HG03280 (cell line): Measurements from ENCODE around the gene PAQR8.
"Not testable (repeated sequence)": the region's sequence is repeated elsewhere in the genome, so short reads cannot be mapped to it uniquely, and the experiment has no call there.

Experiments used
- ATAC-seq: cut with Tn5 transposase; IDR thresholded peaks from one replicate; pipeline ENCODE4 v1.9.1; 2021; ENCODE audit warnings: mild to moderate bottlenecking, moderate library complexity; ENCODE audit not compliant: unreplicated experiment

PAQR8 gene

DNA sequence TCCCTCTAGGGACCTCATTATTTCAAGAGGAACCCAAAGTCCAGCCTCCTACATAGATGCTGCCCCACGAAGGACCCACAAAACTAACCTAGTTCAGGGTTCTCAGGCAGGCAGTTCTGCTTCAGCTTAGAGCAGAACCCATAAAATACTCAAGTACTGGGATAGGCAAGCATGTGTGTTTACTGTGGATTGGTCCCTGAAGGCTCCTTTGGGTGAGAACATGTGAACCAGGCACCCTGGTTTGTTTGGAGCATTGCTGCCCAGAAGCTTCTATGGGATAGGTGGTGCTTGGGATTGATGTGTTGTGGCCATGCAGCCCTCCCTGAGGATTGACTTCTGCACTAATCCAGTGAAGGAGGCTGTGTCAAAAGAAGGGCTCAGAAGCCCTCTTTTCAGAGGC, 43.3 kb downstream of the PAQR8 start:
- ATAC-seq = no peak

DNA sequence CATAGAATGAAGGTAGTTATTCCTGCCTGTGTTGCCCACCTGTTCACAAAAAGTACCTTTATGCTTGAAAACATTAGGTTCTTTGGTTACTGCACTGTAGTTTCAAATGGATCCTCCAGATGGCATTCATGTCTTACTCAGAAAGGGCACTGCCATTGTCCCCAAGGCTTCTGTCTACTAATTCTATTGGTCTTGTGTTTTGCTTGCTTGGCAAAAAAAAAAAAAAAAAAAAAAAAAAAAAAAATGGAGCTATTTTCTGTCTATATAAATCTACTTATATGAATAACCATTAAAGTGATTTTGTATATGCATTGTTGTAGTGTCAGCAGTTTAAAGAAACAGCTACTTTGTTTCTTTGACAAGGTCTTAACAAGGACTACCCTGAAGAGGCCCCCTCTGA, 45.5 kb downstream of the PAQR8 start:
- no peak for ATAC-seq

DNA sequence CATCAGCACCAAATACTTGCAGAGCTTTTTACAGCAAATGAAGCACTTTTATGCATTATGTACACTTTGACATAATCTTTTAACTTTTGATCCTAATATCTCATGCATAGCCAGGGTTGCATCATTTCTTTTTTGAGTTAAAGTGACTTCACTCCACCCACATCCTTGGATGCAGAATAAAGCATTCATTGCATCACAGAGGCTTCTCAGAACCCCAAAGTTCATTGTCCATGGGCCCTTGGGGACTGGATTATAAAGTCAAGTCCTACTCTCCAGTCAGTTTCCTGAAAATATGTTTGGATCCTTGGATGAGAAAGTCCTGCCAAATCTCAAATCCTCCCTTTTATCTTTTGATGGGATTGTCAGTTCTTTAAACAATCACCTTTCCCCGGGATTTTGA, 47.5 kb downstream of the PAQR8 start:
- no peak for ATAC-seq

DNA sequence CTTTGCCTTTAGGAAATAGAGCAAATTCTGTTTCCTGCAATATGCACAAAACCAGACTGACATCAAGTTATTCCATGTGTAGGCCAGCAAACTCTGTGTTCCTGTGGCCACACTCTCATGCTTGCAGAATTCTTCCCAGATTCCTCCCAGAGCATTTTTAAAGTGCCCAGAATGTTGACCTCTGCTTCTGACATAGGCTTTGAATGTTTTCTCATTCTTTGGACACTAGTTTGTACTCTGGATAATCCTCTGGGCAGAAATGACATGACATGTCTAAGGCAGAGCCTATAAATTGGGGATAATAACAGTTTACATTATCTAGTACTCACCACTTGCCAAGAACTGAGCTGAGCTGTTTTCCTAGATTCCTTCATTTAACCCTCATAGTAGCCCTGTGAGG, 49.0 kb downstream of the PAQR8 start:
- no peak for ATAC-seq

DNA sequence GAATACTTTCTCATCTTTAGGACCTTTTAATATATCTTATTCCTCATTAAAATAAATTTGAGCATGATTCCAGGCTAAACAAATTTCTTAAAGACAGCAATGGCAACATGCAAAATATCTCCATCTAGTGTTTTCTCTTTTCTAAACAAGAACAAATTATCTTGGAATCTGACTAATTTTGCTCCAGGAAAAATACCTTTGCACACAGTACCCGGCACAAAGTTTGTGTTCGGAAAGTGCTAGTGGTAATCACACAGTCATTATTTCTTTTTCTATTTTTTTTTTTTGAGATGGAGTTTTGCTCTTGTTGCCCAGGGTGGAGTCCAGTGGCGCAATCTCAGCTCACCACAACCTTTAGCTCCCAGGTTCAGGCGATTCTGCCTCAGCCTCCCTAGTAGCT, 50.0 kb downstream of the PAQR8 start:
- no peak for ATAC-seq

DNA sequence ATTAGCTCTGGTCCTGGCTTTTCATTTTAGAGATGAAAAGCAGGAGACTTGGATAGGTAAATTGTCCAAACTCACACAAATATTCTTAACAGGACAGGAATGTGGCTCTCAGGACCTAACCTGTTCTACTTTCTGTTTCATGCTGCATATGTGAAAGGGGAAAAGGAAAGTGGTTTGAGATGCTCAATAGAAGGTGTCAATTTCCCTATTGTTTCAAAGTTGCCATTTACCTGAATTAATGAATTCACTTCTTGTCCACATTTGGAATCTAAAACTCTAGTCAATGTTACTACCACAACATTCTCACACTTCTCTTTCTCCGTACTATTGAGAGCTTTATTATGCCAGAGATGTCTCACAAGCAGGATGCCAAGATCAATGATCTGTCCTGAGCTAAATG, 53.4 kb downstream of the PAQR8 start:
- ATAC-seq = no peak

DNA sequence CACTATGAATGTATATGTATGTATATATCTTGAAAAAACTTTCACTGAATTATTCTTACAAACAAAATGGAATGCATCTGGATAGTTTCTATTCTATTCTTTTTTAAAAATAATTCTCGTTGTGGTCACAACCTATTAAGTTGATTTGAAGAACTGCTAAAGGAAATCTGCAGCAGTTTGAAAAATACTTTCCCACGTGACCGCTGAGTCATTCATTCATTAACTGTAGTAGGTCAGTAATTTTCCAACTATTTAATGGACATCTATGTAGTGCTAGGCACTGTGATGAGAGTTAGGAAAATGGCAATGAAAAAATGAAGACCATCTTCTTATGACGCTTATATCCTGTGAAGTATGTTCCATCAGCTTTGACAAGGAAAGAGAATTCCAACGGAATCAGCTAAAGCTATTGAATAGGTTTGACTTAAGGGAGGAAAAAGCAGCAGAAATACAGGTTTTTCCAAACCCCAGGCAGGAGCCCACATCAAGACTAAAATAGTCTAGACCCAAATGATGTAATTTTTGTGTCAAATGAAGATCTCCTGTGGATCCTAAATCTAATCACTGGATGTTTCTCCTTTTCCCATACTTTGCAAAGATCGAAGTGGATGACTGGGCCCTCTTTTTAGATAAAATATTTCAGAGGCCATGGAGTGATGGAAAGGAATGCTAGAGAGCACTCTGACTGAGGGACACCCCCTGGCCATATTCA, 54.1 kb downstream of the PAQR8 start:
- ATAC-seq = no peak

DNA sequence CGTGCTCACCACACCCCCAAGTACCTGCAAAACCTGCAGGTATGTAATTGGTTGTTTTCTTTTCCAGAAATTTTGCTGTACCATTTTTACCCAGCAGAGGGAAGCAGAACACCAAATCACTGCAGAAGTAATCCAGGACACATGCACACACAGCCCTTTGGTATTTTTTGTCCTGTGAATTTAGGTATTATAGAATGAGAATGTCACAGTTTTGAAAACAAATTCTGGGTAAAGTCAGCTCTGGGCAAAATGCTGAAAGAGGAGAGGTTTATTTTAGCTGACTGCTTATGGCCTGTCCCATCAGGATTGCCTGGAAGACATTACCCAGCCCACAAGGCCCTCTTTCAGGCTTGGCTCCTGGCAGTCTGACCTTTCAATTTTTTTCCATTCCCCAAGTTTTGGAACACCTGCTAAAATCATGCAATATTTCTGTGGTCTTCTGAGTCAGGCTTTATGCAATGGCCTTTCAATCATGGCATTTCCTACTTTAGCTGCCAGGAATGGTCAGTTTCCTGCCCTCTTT, 54.7 kb downstream of the PAQR8 start:
- no peak for ATAC-seq

- no peak for ATAC-seq
Measured at GRCh38 chr6:52417675-52418111, 55.7 kb downstream of the PAQR8 start.

- no peak for ATAC-seq
Measured at GRCh38 chr6:52418606-52419005, 56.7 kb downstream of the PAQR8 start.

DNA sequence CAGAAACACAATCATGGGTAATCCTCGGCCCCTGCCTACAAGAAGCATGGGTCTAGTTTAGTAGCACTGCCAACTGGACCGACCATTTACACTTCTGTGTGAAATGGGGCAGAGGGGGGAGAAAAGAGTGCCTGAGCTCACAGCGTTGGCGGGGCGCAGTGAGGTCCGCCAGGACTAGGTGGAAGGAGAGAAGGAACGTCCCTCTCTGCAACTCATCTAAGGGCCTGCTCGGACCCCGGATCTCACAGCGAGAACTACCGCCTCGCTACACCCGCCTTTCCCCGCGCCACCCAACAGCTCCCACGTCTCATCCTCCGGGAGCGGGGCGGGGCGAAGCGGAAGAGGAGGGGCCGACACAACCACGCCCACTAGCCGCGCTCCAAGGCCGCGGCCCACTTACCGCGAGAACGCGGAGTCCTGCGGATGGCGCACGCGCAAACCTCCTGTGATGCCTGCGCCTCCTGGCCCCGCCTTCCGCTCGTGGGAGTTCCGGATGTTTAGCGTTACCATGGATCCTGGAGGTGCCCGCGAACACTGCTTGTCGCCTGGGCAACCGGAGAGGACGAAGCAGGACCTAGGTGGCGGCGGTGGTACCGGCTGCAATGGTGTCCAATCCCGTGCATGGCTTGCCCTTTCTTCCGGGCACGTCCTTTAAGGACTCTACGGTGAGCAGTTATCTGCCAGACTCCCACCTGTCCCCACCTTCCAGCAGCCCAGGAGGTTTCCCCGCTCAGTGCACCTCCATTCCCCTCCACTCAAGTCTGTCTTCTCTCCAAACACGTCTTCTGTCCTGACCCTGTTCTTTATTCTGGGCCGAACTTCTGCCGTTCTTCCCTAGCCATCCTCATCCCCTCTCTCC, 58.1 kb downstream of the PAQR8 start, which contains the start of gene EFHC1:
EFHC1 (plus strand) TSS at position 534 of the 859 bp plus-strand sequence; CDS start at position 603, 69 bp downstream.
- peak; percentile 95 for ATAC-seq

- no peak for ATAC-seq
Measured at GRCh38 chr6:52420668-52421358, 58.9 kb downstream of the PAQR8 start.

- ATAC-seq = no peak
Measured at GRCh38 chr6:52422156-52422555, 60.2 kb downstream of the PAQR8 start.

- no peak for ATAC-seq
Measured at GRCh38 chr6:52423448-52423847, 61.5 kb downstream of the PAQR8 start.

DNA sequence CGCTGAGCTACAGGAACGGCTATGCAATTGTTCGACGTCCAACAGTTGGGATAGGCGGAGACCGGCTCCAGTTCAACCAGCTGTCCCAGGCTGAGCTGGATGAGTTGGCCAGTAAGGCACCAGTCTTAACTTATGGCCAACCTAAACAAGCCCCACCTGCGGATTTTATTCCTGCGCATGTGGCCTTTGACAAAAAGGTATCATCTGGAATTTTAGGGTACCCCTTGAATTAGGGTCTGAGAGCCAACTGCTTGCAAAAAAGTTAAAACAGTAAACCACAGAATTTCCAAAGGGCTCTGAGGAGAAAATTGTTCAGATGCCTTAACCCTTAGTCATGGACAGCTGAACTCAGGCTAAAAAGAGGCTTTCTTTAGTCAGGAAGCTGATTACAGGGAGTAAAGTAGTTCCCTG, 62.0 kb downstream of the PAQR8 start:
- no peak for ATAC-seq

DNA sequence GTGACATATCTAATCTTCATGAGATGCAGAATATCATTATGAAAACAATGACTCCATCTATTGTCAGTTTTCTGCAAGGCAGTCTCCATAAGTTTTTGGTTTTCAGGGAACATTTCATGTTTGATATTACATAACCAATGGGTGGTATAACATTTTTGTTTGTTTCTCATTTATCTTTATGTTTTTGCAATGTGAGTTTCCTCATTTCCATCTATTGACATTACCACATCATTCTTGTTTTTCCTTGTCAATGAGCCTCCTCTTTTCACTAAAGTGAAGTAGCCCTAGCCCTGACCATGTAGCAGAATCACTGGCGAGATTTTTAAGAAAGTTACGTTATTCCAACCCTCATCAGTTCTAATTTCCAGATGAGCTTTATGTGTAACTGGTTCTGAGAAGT, 62.6 kb downstream of the PAQR8 start:
- no peak for ATAC-seq

GRCh38 chr6:52426667-52427066, 64.7 kb downstream of the PAQR8 start:
- no peak for ATAC-seq

DNA sequence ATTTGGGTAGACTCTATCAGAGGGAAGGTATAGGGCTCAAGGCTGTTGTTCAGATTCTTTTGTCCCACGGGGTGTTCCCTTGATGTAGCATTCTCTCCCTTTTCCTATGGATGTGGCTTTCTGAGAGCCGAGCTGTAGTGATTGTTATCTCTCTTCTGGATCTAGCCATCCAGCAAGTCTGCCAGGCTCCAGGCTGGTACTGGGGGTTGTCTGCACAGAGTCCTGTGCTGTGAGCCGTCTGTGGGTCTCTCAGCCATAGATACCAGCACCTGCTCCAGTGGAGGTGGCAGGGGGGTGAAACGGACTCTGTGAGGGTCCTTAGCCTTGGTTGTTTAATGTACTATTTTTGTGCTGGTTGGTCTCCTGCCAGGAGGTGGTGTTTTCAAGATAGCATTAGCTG, 71.3 kb downstream of the PAQR8 start:
- ATAC-seq = not testable (repeated sequence)

- ATAC-seq = no peak
Measured at GRCh38 chr6:52435345-52435744, 73.4 kb downstream of the PAQR8 start.

DNA sequence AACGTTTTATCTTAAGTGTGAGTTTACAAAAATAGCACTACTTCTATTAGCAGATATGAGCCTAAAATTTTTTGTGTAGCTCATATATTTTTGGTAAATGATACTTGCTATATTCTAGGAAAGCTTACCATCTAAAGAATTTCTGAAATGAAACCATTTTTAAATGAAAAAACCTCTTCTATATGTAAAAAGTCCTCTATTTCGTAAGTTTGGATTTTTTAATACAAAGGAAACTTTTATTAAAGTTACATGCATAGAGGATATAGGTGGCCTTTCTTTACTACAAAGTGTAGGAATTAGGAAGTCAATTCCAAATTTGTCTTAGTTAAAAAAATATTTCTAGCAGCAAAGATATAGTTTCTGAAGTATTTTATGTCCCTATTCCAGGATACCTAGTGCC, 77.0 kb downstream of the PAQR8 start:
- no peak for ATAC-seq

GRCh38 chr6:52454556-52454955, 92.6 kb downstream of the PAQR8 start:
- ATAC-seq = no peak
